ENCODE results near the gene SCIN.

GRCh38 chr7:12646139-12646538 lies 75.6 kb downstream of the SCIN start:
- TF ChIP-seq CTCF (conservative IDR thresholded peaks at IDR 0.05; ENCODE audit: low read depth, low read length) (no peak), EZH2 (IDR thresholded peaks at IDR 0.05; ENCODE audit: borderline replicate concordance, low read depth, low read length, poor library complexity, severe bottlenecking) (no peak)

All from A673 (cell line).